Nucleus accumbens (tissue), 56 donors: ENCODE data around the gene IFT27.
"Not testable (repeated sequence)": the region's sequence is repeated elsewhere in the genome, so short reads cannot be mapped to it uniquely, and the experiment has no call there.

Experiments
- DNase-seq, 56 donors: peaks; one replicate each; lab custom pipeline; 2025; lab: John Stamatoyannopoulos, UW

IFT27 gene

DNA sequence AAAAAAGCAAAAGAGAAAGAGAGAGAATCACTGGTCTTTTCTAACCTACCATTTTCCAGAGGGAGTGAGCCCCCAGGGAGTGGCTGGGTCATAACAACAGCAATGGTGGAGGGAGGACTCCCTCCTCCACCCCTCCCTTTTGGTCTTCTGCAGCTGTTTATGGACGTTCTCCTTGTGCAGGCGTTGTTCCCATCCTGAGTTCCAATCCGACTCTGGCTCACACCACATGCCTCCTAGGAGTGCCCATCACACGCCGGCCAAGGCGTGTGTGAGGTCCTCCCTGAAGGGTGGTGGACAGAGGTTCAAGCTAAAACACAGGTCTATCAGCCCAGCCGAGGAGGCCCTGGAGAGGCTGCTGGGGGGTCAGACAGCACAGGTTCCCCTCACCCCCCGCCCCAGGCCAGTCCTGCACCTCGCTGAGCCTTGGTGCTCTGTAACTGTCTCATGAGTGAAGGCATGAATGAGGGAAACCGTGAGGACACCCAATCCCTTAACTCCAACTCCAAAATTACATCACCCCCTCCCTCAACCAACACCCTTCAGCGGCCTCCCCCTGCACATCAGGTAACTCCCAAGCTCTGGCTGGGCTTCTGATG lies 29.4 kb downstream of the IFT27 start:
- DNase-seq: no peak

DNA sequence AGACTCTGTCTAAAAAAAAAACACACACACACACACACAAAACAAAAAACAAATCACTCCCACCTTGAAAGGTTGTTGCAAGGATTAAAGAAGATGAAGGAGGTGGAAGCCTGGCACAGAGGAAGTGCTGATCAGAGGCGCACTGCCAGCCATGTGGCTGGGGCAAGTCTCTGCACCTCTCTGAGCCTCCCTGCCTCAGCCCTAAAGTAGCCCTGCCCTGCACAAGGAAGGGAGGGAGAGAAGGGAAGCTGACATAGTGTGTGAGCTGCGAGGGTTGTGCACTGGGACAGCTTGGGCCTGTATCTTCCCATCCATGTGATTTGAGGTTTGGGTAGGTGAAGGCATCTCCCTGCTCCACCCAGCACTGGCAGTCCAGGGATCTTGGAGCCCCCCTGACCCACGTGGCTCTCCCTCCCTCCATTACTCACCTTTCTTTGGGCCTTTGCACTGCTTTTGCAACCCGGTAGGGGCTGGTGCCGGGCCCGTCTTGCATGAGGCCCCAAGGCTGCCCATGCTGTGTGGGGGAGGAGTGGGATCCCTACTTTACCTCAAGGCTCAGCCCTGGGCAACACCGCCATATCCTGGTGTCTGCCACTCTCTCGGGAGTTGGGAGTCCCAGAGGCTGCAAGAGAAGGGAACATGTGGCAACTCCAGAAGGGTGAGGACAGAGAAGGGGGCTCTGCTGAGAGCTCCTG lies 30.5 kb downstream of the IFT27 start:
- no peak for DNase-seq

DNA sequence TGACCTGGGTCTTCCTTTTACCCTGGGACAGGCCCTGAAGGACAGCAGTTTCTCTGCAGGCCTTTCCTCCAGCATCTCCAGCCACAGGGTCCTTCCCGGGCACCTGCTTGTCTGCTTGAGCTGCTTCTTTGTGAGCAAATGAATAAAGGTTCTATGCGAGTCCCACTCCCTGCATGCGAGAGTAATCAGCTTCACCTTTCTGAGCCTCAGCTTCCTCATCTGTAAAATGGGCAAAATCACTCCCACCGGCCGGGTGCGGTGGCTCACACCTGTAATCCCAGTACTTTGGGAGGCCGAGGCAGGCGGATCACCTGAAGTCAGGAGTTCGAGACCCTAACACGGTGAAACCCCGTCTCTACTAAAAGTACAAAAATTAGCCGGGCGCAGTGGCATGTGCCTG lies 31.1 kb downstream of the IFT27 start:
- no peak for DNase-seq

DNA sequence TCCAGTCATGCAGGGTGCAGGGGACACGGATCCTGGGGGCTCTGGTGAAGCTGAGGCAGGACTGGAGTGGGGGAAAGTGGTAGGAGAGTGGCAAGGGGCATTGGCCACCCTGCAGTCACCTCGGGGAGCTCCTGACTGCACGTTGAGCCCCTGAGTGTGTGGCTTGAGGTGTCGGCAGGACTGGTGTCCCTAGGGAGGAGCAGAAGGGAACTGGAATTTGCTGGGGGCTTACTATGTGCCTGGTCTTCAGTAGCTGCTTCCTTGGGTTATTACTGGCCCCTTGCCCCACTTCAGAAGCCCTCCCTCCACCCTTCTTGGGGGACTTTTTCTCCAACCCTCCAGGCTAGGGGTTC lies 31.5 kb downstream of the IFT27 start:
- DNase-seq: no peak

DNA sequence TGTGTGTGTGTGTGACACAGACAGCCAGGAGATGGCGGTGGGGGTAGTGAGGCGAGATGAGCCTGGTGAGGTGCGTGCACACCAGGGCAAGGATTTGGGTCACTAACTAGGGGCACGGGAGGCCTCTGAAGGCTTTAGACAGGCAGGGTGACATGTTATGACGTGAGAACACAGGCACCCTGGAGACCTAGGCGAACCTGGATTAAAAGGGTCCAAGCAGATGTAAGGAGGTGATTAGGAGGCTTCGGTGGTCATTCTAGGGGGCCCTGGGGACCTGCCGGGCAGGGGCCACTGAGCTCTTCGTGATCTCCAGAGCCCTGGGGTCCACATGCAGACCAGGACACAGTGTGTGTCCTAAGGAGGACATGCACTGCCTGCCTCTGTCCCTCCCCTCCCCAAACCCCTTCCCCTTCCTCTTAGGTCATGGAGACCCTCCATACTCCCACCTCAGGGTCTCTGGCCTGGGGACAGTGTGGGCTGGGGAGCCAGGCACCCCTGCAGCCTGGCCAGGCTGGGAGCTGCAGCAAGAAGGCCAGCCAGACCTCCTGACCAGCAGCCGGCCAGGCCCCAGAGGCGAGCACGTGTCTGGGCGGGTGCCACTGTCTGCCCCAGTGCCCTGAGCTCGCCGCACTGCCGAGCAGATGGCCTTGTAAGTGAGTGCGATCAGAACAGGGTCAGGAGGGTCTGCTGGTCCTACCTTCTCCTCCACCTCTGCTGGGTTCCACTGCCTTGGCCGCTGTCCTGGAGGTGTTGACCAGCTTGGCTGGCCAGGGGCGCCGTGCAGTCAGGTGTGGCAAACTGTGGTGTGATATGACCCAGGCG lies 32.1 kb downstream of the IFT27 start:
- DNase-seq: peak in 1 of 56 donors; percentile 14

DNA sequence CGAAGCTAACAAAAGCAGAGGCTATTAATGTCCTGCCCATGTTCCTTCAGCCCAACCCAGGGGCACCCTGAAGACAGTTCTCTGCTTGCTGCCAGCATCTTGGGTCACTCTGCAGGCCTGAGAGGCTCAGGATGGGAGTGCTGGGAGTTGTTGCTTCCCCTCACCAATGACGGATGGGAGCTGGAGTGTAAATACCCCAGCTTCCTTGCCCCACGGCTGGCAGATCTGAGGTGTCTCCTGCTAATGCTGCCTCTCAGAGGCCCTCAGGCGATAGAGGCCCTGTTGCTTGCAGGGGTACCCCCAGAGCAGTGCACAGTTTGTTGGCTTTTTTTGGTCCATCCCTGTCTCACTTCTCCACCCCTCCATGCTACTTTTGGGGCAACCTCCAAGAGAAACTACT lies 32.9 kb downstream of the IFT27 start:
- DNase-seq: no peak

DNA sequence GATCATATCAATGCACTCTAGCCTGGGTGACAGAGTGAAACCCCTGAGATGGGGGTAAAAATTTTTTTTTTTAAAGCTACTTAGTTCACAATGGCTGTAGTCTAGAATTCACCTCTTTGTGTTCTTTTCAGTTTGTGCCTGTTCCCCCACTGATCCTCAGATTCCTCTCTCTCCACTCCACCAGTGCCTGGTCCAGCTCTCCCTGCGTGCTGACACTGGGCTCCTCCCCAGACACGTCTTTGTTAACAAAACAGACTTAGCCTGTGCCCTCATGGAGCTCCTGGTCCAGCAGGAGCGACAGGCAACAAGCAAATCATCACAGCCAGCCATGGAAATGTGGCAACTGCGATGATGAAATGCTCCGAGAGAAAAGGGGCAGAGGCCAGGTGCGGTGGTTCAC lies 34.0 kb downstream of the IFT27 start:
- DNase-seq: no peak

DNA sequence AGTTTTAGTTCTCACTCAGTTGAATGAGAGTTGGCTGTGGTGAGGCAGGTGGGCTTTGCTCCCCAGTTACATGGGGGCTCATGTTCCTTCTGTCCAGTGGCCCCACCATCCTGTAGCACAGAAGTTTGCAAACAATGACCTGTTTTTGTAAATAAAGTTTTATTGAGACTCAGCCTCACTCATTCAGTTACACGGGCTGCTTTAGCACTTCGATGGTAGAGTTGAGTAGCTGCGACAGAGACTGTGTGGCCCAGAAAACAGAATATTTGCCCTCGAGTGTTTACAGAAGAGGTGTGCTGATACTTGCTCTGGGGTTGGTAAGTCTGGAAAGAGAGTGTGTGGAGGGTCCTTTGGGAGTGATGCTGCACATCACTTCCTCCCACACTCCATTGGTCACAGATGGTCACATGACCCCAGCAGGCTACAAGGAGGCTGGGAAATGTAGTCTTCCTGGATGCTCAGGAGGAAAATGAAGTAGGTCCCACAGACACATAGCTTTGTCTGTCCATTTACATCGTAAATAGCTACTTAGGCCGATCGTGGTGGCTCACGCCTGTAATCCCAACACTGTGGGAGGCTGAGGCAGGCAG lies 34.6 kb downstream of the IFT27 start:
- DNase-seq: no peak

DNA sequence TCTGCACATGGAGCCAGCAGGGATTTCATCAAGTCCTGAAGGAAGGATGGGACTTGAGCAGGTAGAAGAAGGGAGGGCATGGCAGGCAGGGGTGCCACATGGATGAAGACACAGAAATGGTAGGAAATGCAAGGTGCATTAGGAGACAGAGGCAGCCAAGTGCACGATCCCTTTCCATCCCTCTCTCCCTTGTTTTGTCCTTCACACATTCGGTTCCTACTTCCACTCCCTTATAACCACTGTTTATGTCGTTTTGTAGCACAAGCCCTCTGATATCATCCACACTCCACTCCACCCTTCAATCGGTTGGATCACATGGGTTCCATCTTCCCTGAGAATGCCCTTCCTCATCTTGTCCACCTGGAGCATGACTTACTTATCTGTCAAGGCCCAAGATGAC lies 35.2 kb downstream of the IFT27 start:
- DNase-seq: no peak

DNA sequence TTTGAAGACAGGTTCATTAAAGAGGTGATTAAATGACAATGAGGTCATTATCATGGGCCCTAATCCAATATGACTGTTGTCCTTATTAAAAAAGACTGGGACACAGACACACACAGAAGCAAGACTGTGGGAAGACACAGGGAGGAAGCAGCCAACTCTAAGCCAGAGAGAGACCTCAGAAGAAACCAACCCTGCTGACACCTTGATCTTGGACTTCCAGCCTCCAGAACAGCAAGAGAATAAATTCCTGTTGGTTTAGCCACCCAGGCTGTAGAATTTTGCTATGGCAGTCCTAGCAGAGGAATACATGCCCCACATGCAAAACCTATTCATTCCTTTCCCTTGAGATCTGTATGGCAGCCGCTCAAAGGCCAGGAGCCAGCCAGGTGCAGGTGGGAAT lies 36.7 kb downstream of the IFT27 start:
- no peak for DNase-seq

DNA sequence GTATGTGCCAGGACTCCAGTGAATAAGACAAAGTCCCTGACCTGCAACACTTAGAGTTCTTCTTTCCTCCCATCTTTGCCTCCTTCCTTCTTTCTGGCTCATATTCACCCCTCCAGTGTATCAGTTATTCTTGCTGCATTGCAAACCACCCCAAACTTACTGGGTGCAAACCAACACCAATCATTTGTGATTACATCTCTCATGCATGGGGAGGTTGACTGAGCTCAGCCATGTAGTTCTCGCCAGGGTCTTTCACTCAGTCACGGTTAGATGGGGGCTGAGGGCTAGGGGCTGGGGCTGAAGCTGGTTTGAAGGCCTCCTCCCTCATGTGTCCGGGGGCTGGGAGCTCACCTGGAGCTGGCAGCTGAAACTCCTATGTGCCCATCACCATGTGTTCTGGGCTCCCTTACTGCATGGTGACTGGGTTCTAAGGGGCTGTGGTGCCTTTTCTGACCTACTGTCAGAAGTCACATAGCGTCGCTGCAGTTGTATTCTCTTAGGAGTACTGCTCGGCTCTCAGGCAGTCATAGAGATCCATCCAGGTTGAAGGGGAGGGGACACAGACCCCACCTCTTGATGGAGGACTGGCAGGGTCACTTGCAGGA lies 37.4 kb downstream of the IFT27 start:
- no peak for DNase-seq

DNA sequence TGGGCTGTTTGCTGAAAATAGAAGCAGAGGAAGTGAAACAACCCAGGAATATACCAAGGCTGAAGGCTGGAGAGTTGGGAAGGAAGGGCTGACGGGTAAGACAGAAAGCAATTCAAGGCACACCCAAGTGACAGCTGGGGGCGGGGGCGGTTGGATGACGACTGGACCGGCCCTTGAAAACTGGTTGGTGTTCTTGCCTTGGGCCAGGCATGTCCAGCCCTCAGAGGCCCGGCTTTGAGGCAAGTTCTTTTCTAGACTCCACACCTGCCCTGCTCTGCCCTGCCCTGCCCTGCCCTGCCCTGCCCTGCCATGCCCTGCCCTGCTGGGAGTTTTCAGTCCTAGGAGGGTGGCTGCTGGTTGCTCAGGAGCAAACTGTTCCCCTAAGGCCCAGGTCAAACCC lies 38.1 kb downstream of the IFT27 start:
- peak in 1 of 56 donors; percentile 6 for DNase-seq

DNA sequence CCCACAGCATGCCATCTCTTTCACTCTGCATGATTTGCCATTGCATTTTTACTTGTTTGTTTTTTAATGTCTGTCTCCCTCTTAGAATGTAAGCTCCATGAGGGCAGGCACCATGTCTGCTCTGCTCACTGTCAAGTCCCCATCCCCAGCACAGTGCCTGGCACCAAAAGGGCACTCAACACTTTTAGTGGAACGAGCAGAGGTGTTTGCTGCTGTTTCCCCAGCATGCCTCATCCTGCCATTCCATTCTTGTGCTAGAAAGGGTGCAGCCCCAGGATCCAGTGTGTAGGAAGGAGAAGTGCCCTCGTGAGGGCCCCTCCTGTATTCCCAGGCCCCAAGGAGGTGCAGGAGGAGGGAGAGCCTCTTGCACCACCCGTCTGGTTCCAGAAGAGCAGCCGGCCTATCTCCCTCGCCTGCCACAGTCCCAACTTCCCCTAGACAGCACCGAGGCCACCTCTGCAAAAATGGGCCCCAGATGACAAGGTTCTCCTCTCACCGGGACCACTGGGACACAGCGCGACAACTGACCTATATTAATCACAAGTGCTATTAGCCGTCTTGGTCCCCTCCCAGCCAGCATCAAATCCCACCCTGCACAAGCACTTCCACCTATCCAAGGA lies 39.1 kb downstream of the IFT27 start:
- DNase-seq: no peak

DNA sequence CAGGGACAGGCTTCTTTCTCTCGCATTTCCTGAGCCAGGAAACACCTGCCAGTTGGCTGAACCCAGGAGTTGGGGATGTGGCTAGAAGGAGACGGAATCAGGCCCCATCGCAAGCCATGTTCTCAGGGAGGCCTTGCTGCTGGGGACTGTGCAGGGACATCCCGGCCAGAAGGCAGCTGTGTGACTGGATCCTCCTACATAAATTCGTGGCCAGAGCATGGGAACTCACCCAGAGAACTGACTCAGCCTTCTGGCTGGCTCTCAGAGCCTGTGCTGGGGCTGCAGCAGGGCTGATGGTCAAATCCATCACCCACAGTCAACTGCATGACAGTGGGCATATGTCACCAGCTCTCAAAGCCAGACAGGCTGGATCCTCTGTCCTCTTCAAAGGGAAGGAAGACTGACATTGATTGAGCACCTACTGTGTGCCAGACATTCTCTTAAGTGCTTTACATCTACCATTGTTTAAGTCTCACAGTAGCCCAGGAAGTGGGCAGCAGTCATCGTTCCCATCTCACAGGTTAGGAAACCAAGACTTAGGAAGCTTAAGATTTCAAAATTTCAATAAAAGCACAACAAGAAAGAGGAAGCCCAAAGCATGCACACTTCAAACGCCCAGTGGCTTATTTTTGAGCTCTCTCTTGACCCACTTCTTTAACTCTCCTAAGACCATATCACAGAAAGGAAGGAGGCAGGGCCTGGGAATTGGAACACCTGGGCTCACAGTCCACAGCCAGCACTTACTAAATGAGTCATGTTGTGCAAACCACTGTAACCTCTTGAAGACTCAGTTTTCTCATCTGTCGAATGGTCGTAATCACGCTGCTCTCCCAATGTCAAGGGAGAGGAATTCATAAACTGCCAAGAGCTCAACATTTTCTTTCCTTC lies 41.5 kb downstream of the IFT27 start:
- DNase-seq: no peak

DNA sequence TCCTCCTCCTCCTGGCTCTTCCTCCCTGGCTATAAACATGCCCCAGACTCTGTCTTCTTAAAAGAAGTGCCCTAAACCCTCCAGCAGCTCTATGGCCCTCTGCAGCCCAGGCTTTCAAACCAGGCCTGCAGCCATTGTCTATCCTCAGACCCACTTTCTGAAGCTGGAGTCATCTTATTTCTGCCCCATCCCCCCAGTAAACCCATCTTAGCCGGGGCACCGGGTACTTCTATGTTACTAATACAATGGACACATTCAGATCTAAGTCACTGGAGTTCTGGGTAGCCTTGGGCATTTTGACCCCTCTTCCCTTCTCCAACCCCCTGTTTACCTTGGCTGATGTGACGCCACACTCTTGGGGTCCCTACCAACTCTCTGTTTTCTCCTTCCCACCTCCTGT lies 42.6 kb downstream of the IFT27 start:
- DNase-seq: no peak

DNA sequence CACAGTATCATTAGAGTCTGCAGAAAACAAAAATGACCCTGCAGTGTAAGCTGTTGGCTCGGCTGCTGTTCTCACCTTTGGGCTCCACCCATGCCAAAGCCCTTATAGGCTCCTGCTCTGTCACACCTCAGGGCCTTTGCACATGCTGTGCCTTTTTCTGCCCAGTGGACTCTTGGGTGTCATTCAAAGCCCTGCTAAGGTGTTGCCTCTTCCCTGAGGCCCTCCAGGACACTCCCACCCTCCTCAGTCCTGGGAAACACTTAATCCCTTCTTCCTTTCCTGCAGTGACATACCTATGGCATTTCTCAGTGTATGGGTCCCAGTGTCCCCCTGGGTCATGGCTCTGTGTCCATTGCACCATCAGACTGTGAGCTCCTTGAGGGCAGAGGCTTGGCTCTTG lies 43.3 kb downstream of the IFT27 start:
- no peak for DNase-seq

DNA sequence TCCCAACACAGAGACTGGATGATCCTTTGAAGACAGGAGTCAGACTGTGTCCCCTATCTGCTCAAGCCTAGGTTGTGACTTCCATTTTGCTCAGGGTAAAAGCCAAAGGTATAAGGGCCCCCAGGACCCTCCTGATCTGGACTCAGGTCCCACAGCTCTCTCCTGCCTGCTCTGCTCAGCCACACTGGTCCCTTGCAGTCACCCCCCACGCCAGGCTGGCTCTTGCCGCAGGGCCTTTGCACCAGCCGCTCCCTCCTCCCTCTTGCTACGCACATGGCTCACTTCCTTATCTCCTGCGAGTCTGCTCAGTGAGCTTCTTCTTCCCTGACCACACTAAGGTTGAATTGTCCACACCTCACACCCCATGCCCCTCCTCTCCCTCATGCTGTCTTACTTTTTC lies 44.0 kb downstream of the IFT27 start:
- DNase-seq: no peak

DNA sequence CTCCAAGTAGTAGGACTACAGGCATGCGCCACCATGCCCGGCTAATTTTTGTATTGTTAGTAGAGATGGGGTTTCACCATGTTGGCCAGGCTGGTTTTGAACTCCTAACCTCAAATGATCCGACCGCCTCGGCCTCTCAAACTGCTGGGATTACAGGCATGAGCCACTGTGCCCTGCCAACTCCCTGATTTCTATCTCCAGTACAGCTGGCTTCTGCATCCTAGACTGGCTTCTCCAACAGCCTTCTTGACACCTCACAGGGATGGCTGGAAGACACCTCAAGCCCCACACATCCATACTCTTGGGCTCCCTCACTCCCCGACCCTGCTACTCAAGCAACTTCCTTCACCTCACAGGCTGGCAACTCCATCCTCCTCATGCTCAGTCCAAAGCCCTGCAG lies 44.6 kb downstream of the IFT27 start:
- not testable (repeated sequence) for DNase-seq

DNA sequence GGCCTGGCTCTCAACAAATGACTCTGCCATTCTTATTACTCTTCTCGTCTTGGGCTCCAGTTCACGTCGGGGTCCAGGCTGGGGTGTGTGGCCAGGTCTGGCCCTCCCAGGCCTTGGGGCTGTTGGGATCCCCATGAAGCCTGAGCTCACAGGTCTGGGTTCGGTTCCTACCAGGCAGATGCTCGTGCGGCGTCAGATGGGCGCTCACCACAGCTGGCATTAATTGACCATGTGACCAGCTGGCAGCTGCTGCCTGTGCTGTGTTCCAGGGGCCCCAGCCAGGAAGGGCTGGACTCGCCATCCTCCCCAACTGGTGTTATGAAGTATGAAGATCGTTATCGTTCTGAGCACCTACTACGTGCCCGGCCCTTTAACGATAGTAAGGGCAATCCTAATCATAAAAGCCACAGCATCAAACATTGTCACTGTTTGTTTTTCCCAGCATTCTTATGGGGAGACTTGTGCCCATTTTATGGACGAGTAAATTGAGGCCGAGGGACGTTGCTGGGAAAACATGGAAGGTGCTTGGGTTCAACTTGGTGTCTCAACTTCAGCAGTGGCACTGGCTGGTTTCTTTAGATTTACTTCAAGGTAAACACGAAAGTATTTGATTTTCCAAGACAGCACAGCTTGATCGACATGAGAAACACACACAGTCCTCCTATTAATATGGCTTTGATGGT lies 45.6 kb downstream of the IFT27 start:
- no peak for DNase-seq
